ENCODE data around the gene IFRD1. TPM values are rescaled to one million over a fixed set of nuclear protein-coding genes. Genes with fewer than 3 reads are reported as not detected.

The IFRD1 gene
- total RNA-seq, 1 donor from 2014 or later: 168 TPM

- Mint-ChIP-seq H3K27ac (ENCODE audit: unreplicated experiment) (no peak overlapping the region), H3K9me3 (ENCODE audit: unreplicated experiment) (peaks cover 2% of the 10 kb centered on the region), H3K4me1 (ENCODE audit: low read depth, unreplicated experiment) (peaks cover 2% of the 10 kb centered on the region), H3K27me3 (ENCODE audit: unreplicated experiment) (no peaks in the 10 kb centered on the region), H3K4me3 (ENCODE audit: unreplicated experiment) (no peak overlapping the region), H3K36me3 (ENCODE audit: unreplicated experiment) (no peaks in the 10 kb centered on the region)
- TF ChIP-seq CTCF (IDR thresholded peaks at IDR 0.05; ENCODE audit: partially characterized antibody, unreplicated experiment): no peak
- no peak for DNase-seq
Measured at GRCh38 chr7:112520787-112521186, 70.5 kb downstream of the IFRD1 start.

GRCh38 chr7:112521942-112522341, 71.7 kb downstream of the IFRD1 start:
- DNase-seq: no peak

GRCh38 chr7:112523871-112524270, 73.6 kb downstream of the IFRD1 start:
- H3K27me3 Mint-ChIP-seq (ENCODE audit: unreplicated experiment): no peaks in the 10 kb centered on the region
- peaks cover 2% of the 10 kb centered on the region for H3K4me1 Mint-ChIP-seq (ENCODE audit: low read depth, unreplicated experiment)
- no peak overlapping the region for H3K27ac Mint-ChIP-seq (ENCODE audit: unreplicated experiment)
- peaks cover 2% of the 10 kb centered on the region for H3K9me3 Mint-ChIP-seq (ENCODE audit: unreplicated experiment)
- DNase-seq: no peak
- TF ChIP-seq CTCF (IDR thresholded peaks at IDR 0.05; ENCODE audit: partially characterized antibody, unreplicated experiment): no peak
- H3K36me3 Mint-ChIP-seq (ENCODE audit: unreplicated experiment): no peaks in the 10 kb centered on the region
- no peak overlapping the region for H3K4me3 Mint-ChIP-seq (ENCODE audit: unreplicated experiment)

More at GRCh38 chr7:112521942-112522341, 71.7 kb downstream of the IFRD1 start:
- Mint-ChIP-seq H3K27me3 (ENCODE audit: unreplicated experiment) (no peaks in the 10 kb centered on the region), H3K9me3 (ENCODE audit: unreplicated experiment) (peaks cover 2% of the 10 kb centered on the region), H3K36me3 (ENCODE audit: unreplicated experiment) (no peaks in the 10 kb centered on the region), H3K27ac (ENCODE audit: unreplicated experiment) (no peak overlapping the region), H3K4me1 (ENCODE audit: low read depth, unreplicated experiment) (peaks cover 2% of the 10 kb centered on the region), H3K4me3 (ENCODE audit: unreplicated experiment) (no peak overlapping the region)
- no peak for TF ChIP-seq CTCF (IDR thresholded peaks at IDR 0.05; ENCODE audit: partially characterized antibody, unreplicated experiment)

Other genes with a start within 250 kb of the IFRD1 start
- 60.3 TPM for gene DOCK4, start 244.1 kb upstream of the IFRD1 start, total RNA-seq (ENCODE audit: unreplicated experiment)
- 27.0 TPM for gene ZNF277, start 243.8 kb upstream of the IFRD1 start, total RNA-seq (ENCODE audit: unreplicated experiment)
- gene LSMEM1, start 30.5 kb downstream of the IFRD1 start, total RNA-seq (ENCODE audit: unreplicated experiment): 2.8 TPM

All from glutamatergic neuron (in vitro differentiated cells).